Neural cell (in vitro differentiated cells): ENCODE results near the gene EEIG1.

Source experiments
- CTCF ChIP-seq: fragments of 450-650 bp; IDR thresholded peaks from 2 replicates; pipeline ENCODE4 v1.5.1; 2014; ENCODE audit warnings: antibody characterized with exemption, mild to moderate bottlenecking, moderate library complexity; ENCODE audit not compliant: poor library complexity, severe bottlenecking
- RAD21 ChIP-seq: fragments of 450-650 bp; conservative IDR thresholded peaks from 2 replicates; pipeline ENCODE4 v1.6.1; 2014; ENCODE audit warnings: antibody characterized with exemption, mild to moderate bottlenecking, moderate library complexity
- TAF1 ChIP-seq: IDR thresholded peaks from 2 replicates; pipeline ENCODE4 v1.6.1; 2012; ENCODE audit warnings: low read depth

DNA sequence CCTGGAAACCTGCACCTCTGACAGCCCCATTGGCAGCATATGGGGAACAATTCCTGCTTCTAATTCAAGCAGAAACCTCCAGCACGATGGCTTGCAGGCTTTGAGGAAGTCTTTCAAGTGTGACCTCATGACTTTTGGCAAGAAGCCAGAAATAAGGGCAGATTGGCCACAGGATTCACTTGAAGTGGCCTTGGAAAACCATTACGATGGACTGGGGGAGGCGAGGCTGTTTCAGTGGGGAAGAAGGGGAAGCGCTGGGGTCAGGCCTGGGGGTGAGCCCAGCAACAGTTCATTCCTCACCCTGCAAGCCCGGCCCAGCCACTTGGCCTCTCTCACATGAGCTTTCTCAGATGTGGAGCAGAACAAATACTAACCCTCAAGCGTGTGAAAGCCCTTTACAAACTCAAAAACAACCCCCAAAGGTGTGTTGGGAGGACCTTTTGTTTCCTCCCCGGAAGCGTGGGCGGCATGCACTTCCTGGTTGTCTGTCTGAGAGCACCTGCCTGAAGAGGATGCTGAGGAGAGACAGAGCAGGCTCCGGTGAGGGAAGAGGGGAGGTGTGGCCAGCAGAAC is 26.9 kb upstream of the EEIG1 start:
- TF ChIP-seq RAD21: no peak
- no peak for TF ChIP-seq TAF1
- TF ChIP-seq CTCF: no peak
